Measurements from ENCODE around the gene KCNMA1.

Gene KCNMA1

GRCh38 chr10:77207182-77207827 lies 430.3 kb downstream of the KCNMA1 start:
- Histone ChIP-seq H3K9ac (no peak overlapping the region), H3K9me3 (peaks cover 11% of the 10 kb centered on the region; the same call in 1 of the 2 replicates), H3K4me2 (no peak overlapping the region), H3K27ac (no peak overlapping the region), H3K4me3 (no peak overlapping the region), H4K20me1 (no peaks in the 10 kb centered on the region), H3K36me3 (no peaks in the 10 kb centered on the region), H3K4me1 (no peaks in the 10 kb centered on the region), H3K27me3 (no peaks in the 10 kb centered on the region)
- TF ChIP-seq Cebpa-rat (IDR thresholded peaks at IDR 0.05), result no peak

GRCh38 chr10:77205135-77205534 lies 432.5 kb downstream of the KCNMA1 start:
- H3K27me3 ChIP-seq, result no peaks in the 10 kb centered on the region
- H4K20me1 ChIP-seq, result no peaks in the 10 kb centered on the region
- H3K27ac ChIP-seq, result no peak overlapping the region
- no peaks in the 10 kb centered on the region for H3K36me3 ChIP-seq
- peaks cover 6% of the 10 kb centered on the region; the same call in 1 of the 2 replicates for H3K9me3 ChIP-seq
- no peaks in the 10 kb centered on the region for H3K4me1 ChIP-seq
- TF ChIP-seq Cebpa-rat (IDR thresholded peaks at IDR 0.05), result no peak
- H3K4me3 ChIP-seq, result no peak overlapping the region
- H3K9ac ChIP-seq, result no peak overlapping the region
- no peak overlapping the region for H3K4me2 ChIP-seq

GRCh38 chr10:77204171-77204570 lies 433.4 kb downstream of the KCNMA1 start:
- Histone ChIP-seq H3K4me2 (no peak overlapping the region), H3K4me1 (no peaks in the 10 kb centered on the region), H3K9me3 (peaks cover 6% of the 10 kb centered on the region; the same call in 1 of the 2 replicates), H3K27ac (no peak overlapping the region), H3K36me3 (no peaks in the 10 kb centered on the region), H3K27me3 (no peaks in the 10 kb centered on the region), H4K20me1 (no peaks in the 10 kb centered on the region), H3K9ac (no peak overlapping the region), H3K4me3 (no peak overlapping the region)
- no peak for TF ChIP-seq Cebpa-rat (IDR thresholded peaks at IDR 0.05)

DNA sequence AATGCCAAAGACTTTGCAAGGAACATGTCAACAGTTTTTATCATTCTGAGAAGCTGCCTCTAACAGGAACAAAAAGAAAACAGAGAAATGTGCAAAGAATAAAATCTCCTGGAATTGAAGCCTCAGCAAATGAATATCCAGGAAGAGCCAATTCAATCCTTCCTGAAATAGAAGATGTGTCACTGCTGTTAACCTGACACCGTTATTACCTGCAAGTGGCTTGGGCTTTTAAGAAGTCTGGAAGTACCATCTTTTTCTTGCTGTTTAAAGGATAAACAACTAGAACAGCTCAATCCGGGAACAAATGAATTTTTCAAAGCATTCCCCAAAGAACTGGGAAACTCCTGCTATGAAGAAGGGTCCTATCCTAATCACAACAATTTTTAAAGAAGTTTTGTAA lies 434.8 kb downstream of the KCNMA1 start:
- H3K4me1 ChIP-seq, result no peaks in the 10 kb centered on the region
- no peak overlapping the region for H3K4me3 ChIP-seq
- H3K9me3 ChIP-seq, result peaks cover 6% of the 10 kb centered on the region; the same call in 1 of the 2 replicates
- H3K27me3 ChIP-seq, result no peaks in the 10 kb centered on the region
- H4K20me1 ChIP-seq, result no peaks in the 10 kb centered on the region
- TF ChIP-seq Cebpa-rat (IDR thresholded peaks at IDR 0.05), result no peak
- H3K27ac ChIP-seq, result no peak overlapping the region
- H3K9ac ChIP-seq, result no peak overlapping the region
- no peaks in the 10 kb centered on the region for H3K36me3 ChIP-seq
- H3K4me2 ChIP-seq, result no peak overlapping the region

DNA sequence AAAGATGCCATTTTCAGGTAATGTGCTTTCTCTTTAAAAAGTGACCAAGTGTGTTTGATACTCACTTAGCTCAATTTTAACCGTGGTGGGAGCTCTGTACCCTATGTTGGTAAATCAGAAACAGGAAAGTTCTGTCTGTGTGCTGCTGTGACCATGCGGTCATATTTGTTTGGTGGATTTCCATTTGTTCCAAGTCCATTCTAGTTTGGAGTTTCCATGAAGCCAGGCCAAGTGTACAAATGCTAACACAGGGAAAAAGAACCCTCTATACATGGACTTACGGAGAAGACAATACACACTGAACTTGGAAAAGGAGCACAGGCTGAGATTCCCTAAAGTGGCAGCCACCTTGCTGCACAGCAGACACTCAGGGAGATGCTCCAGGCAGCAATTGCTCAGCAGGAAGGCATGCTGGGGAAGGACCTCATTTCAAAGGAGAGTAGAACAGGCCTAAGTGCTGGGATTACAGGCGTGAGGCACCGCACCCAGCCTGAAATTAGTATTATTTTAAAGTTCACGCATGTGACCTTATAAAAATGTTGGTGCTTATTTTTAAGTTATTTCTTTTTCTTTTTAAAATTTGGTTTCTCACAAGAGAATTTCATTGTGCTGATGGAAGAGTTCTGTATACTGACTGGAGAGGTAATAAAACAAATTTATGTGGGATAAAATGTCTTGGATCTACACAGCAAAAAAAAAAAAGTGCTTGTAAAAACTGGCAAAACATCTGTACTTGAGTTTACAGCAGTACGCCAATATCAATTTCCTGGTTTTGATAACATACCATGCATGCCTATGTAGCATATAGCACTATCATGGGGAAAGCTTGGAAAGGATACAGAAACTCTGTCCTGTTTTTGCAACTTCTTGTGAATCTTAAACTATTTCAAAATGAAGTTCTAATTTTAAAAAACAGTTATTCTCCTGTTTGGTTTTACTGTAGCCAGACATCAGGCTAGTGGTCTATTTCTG lies 436.2 kb downstream of the KCNMA1 start:
- H3K9ac ChIP-seq, result no peak overlapping the region
- H3K36me3 ChIP-seq, result no peaks in the 10 kb centered on the region
- no peak overlapping the region for H3K4me2 ChIP-seq
- no peaks in the 10 kb centered on the region for H4K20me1 ChIP-seq
- H3K4me1 ChIP-seq, result no peaks in the 10 kb centered on the region
- no peak overlapping the region for H3K4me3 ChIP-seq
- TF ChIP-seq Cebpa-rat (IDR thresholded peaks at IDR 0.05), result no peak
- peaks cover 6% of the 10 kb centered on the region; the same call in 1 of the 2 replicates for H3K9me3 ChIP-seq
- H3K27me3 ChIP-seq, result no peaks in the 10 kb centered on the region
- H3K27ac ChIP-seq, result no peak overlapping the region

DNA sequence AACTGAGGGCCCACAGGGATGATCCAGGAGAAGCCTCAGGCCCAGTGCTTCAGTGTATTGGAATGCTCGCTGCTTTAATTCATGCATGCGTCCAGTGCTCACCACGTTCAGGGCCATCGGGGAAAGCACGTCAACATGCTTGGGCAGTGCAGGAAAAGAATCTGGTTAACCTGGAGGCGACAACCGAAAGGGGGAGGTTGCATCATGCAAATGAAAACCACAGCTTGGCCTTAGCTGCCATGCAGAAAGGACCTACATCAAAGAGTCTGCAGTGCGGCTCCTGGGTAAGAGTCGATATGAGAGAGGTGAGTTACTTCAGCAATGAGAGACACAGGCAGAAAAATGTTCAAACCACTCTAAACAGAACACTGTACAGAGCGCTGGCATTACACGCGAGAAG lies 440.1 kb downstream of the KCNMA1 start:
- no peaks in the 10 kb centered on the region for H3K27me3 ChIP-seq
- H3K9me3 ChIP-seq, result no peaks in the 10 kb centered on the region
- TF ChIP-seq Cebpa-rat (IDR thresholded peaks at IDR 0.05), result no peak
- no peaks in the 10 kb centered on the region for H4K20me1 ChIP-seq
- no peak overlapping the region for H3K9ac ChIP-seq
- H3K4me3 ChIP-seq, result no peak overlapping the region
- H3K4me2 ChIP-seq, result no peak overlapping the region
- H3K36me3 ChIP-seq, result no peaks in the 10 kb centered on the region
- no peak overlapping the region for H3K27ac ChIP-seq
- H3K4me1 ChIP-seq, result no peaks in the 10 kb centered on the region

- Histone ChIP-seq H3K9ac (no peak overlapping the region), H3K27ac (no peak overlapping the region), H3K36me3 (no peaks in the 10 kb centered on the region), H3K4me2 (no peak overlapping the region), H4K20me1 (no peaks in the 10 kb centered on the region), H3K9me3 (no peaks in the 10 kb centered on the region), H3K27me3 (no peaks in the 10 kb centered on the region), H3K4me3 (no peak overlapping the region), H3K4me1 (no peaks in the 10 kb centered on the region)
- TF ChIP-seq Cebpa-rat (IDR thresholded peaks at IDR 0.05), result no peak
These were observed 441.0 kb downstream of the KCNMA1 start for GRCh38 chr10:77196614-77197013.

DNA sequence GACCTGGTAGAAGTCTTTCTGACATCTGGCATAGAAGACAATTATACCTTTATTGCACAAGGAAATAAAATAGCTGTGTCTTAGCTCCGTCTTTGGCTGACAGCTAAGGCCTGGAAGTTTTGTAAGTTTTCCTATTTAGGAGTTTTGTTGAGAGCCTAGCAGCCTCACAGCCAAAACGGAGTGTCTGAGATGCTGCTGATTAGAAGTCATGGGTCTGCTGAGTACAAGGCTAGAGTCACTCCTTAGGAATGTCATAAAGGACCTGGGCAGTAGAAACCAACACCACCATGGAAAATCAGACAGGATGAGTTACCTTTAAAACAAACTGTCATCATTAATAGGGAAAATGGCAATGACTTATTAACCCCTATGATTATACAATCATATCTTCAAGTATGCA lies 442.5 kb downstream of the KCNMA1 start:
- H3K27ac ChIP-seq, result no peak overlapping the region
- H3K27me3 ChIP-seq, result no peaks in the 10 kb centered on the region
- no peak overlapping the region for H3K9ac ChIP-seq

GRCh38 chr10:77193001-77193400 lies 444.6 kb downstream of the KCNMA1 start:
- Histone ChIP-seq H3K27me3 (no peaks in the 10 kb centered on the region), H3K4me3 (no peak overlapping the region), H3K9me3 (no peaks in the 10 kb centered on the region), H3K4me2 (no peak overlapping the region), H3K27ac (no peak overlapping the region), H4K20me1 (no peaks in the 10 kb centered on the region), H3K4me1 (no peaks in the 10 kb centered on the region), H3K9ac (no peak overlapping the region), H3K36me3 (no peaks in the 10 kb centered on the region)
- TF ChIP-seq Cebpa-rat (IDR thresholded peaks at IDR 0.05), result no peak

More for the DNA sequence above, 442.5 kb downstream of the KCNMA1 start:
- Histone ChIP-seq H3K4me2 (no peak overlapping the region), H3K36me3 (no peaks in the 10 kb centered on the region), H3K4me1 (no peaks in the 10 kb centered on the region), H4K20me1 (no peaks in the 10 kb centered on the region), H3K4me3 (no peak overlapping the region), H3K9me3 (no peaks in the 10 kb centered on the region)
- TF ChIP-seq Cebpa-rat (IDR thresholded peaks at IDR 0.05), result no peak

DNA sequence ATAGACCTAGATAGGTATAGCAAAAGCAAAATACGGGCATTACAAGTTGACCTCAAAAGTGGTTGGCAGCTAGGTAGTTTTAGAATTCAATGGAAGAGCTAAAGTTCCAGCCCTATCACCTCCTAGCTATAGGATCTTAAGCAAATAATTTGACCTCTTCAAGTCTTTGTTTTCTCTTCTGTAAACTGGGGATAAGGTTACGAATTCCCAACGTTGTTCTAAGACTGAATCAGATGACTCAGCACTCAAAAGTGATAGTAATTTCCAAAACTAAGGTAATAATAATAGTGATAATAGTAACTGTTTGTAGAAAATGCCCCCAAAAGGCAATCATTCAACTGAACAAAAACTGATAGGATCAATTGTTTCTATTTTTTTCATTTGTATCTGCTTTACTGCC lies 445.2 kb downstream of the KCNMA1 start:
- no peak overlapping the region for H3K4me3 ChIP-seq
- H4K20me1 ChIP-seq, result no peaks in the 10 kb centered on the region
- H3K4me2 ChIP-seq, result no peak overlapping the region
- no peaks in the 10 kb centered on the region for H3K36me3 ChIP-seq
- H3K9me3 ChIP-seq, result no peaks in the 10 kb centered on the region
- H3K27ac ChIP-seq, result no peak overlapping the region
- H3K9ac ChIP-seq, result no peak overlapping the region
- no peaks in the 10 kb centered on the region for H3K27me3 ChIP-seq
- TF ChIP-seq Cebpa-rat (IDR thresholded peaks at IDR 0.05), result no peak
- no peaks in the 10 kb centered on the region for H3K4me1 ChIP-seq
